SU-DHL-6 (cell line): ENCODE data around the gene EFCAB8.

Source experiments
- EZH2phosphoT487 ChIP-seq: fragments of 200-600 bp; sonication (generic), shearing (Covaris generic); conservative IDR thresholded peaks from 2 replicates; pipeline ENCODE4 v1.6.1; 2018; ENCODE audit warnings: mild to moderate bottlenecking, antibody characterized with exemption, low read length, moderate library complexity, mixed read lengths
- TF ChIP-seq, protein P1 (sequence below): fragments of 200-600 bp; sonication (generic); IDR thresholded peaks from one replicate; pipeline ENCODE4 v1.5.1; 2017; ENCODE audit warnings: antibody characterized with exemption, mild to moderate bottlenecking, low read length, moderate library complexity; ENCODE audit not compliant: insufficient read depth, poor library complexity, severe bottlenecking

- TF ChIP-seq, protein P1, sequence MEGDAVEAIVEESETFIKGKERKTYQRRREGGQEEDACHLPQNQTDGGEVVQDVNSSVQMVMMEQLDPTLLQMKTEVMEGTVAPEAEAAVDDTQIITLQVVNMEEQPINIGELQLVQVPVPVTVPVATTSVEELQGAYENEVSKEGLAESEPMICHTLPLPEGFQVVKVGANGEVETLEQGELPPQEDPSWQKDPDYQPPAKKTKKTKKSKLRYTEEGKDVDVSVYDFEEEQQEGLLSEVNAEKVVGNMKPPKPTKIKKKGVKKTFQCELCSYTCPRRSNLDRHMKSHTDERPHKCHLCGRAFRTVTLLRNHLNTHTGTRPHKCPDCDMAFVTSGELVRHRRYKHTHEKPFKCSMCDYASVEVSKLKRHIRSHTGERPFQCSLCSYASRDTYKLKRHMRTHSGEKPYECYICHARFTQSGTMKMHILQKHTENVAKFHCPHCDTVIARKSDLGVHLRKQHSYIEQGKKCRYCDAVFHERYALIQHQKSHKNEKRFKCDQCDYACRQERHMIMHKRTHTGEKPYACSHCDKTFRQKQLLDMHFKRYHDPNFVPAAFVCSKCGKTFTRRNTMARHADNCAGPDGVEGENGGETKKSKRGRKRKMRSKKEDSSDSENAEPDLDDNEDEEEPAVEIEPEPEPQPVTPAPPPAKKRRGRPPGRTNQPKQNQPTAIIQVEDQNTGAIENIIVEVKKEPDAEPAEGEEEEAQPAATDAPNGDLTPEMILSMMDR: no peak
- no peak for TF ChIP-seq EZH2phosphoT487
Measured at GRCh38 chr20:32918751-32919150, 60.0 kb downstream of the EFCAB8 start.
